ENCODE measurements around the gene PEAK3.

PEAK3 gene

DNA sequence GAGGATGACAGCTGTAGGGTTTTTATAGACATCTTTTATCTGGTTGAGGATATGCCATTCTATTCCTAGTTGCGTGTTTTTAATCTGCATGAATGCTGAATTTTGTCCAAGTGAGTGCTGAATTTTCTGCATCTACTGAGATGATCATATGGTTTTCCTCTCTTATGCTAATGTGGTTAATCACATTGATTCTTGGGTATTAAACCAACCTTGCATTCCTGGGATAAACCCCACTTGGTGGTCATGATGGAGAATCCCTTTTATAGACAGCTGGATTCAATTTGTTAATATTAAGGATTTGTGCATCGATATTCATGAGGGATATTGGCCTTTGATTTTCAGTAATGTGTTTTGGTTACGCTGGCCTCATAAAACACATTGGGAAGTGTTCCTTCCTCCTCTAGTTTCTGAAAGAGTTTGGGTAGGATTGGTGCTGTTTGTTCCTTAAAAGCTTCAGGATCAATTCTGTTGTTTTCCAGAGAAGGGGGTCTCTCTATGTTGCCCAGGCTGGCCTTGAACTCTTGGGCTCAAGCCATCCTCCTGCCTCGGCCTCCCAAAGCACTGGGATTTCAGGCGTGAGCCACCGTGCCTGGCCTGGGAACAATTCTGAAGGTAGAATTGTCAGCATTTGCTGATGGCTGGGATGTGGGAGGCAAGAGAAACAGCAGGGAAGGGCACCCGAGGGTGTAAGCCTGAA is 33.3 kb upstream of the PEAK3 start:
- DNase-seq = no peak

DNA sequence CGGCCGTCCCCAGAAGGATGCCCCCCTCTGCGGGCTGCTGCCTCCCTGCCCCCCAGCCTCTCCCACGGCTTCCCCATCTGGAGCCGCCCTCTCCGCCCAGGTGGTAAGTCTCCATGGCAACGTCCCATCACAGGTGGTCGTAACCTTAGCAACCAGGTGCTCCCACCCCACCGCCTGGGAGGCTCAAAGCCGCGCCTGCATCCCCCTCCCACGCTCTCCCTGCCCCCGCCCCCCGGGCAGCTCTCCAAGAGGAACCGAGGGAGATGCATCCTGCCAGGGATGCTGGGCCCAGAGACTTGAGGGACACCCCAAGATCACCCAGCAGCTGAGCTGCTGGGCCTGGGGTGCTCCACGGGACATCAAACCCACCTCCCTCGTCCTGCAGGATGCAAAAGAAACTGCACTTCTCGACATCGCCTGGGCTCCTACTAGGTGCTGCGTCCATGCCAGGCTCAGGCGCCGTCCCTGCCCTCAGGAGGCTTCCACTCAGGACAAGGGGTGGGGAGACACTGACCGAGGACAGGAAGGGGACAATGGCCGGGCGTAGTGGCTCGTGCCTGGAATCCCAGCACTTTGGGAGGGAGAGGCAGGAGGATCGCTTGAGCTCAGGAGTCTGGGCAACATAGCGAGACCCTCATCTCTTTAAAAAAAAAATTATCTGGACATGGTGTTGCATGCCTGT is 31.0 kb upstream of the PEAK3 start:
- no peak for DNase-seq

DNA sequence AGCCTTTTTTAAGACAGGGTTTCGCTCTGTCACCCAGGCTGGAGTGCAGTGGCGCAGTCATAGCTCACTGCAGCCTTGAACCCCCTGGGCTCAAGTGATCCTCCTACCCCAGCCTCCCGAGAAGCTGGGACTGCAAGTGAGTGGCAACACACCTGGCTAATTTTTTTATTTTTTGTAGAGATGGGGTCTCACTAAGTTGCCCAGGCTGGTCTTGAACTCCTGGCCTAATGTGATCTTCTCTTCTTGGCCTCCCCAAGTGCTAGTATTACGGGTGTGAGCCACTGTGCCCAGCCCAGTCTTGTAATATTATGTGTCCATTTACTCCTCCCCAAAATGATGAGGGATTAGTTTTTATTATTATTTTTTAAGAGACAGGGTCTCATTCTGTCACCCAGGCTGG is 29.1 kb upstream of the PEAK3 start:
- DNase-seq = no peak

DNA sequence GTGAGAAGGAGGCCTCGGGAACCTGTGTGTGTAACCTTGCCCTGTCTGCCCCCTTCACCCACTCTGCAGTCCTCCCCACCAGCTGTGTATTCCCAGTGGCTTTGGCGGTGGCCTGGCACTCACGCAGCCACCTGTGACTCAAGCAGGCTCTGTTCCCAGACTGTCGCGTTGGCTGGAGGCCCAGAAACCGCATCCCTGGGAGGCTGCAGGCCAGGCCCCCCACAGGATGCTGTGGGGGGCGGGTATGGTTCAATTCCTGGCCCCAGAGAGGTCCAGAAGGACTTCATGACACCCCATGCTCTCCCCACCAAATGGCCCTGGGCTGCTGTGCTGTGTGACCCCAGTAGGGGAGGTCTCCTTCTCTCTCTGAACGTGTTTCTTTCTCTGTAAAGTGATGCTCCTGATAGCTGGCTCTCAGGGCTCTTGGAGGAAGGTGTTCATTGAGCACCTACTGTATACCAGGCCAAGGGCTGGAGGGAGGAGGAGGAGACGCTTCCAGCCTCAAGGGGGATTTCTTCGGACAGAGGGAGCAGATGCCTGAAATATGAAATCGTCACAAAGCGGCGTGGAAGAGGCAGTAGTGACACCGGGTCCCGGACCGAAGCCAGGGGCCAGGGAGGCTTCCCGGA is 27.9 kb upstream of the PEAK3 start:
- no peak for DNase-seq

DNA sequence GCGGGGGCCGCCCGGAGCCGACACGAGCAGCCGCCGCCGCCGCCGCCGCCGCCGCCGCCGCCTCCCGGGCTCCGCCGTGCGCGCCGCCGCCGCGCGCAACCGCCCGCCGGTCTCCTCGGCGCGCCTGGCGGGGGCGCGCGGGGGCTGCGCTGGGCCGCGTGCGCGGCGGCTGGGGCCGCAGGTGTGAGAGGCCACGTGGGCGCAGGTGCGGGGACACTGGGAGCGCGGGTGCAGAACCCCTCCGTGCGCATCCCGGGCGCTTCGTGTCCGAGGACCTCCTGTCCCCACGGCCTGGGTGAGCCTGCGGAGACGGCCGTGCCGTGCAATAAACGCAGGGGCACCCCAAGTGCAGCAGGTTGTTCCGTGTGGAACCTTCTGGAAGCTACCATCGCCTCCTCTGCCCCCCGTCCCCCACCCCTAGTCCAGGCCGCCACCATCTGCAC is 26.2 kb upstream of the PEAK3 start, which contains the start of gene LINGO3:
LINGO3 (minus strand) TSS at position 41 of the 443 bp plus-strand sequence. CDS start 16,378 bp downstream, outside the sequence.
- no peak for DNase-seq

DNA sequence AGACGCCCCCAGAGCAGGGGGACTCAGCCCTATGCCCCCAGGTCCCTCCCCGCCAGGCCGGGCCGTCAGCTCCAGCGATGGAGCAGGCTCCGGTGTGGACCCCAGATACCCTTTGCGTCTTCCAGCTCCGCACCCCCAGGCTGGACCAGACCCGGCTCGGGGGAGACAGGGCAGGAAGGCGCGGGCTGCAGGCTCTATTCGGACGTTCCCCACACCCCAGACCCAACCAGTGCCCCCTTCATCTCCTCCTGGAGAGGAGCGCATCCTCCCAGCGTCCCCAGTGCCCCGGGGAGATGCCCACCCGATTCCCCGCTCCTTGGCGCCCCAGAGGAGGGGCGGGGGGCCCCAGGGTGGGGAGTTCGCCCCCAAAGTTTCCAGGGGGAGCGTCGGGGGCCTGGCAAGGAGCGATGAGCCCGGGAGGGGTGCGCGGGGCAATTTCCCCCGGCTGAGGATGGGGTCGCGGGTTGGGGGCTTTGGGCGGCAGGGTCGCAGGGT is 25.6 kb upstream of the PEAK3 start:
- no peak for DNase-seq

DNA sequence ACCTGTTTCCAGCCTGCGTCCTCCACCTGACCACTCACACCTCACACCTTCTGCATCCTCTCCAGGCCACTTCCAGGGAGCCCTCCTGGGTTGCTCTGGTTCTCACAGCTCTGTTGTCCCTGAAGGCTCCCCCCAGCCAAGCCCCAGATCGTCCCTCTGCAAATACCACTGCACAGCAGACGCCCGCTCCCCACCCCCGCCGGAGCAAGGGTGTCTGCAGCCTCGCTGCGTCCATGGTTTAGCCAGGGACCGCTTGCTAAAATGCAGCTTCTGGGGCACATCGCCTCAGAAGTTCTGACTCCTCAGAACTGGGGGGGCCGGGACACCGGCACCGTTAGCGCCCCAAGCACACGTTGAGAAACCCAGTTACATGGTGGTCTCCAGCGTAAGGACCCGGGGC is 25.0 kb upstream of the PEAK3 start:
- no peak for DNase-seq

DNA sequence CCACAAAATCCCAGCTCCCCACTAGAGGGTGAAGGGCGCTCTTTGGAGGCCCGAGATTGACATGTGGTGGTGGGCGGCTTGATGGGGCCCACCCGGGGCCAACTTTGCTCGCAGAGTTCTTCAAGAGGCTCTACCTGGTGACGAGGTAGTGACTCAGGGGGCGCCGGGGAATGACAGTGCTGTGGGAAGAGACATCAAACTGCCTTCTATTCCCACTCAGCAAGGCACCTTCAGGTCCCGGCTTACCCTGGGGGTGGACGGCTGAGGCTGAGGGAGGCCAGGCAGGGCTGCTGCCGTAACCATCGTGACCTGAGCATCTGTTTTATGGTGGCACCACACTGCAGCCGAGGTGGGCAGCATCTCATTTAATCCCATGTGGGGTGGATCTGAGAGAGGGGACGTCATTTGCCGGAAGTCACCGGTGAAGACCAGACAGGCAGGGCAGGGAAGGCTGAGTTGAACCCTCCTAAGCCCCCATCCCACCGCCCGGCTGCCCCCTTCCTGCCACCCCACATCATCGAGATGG is 24.4 kb upstream of the PEAK3 start:
- DNase-seq = no peak

DNA sequence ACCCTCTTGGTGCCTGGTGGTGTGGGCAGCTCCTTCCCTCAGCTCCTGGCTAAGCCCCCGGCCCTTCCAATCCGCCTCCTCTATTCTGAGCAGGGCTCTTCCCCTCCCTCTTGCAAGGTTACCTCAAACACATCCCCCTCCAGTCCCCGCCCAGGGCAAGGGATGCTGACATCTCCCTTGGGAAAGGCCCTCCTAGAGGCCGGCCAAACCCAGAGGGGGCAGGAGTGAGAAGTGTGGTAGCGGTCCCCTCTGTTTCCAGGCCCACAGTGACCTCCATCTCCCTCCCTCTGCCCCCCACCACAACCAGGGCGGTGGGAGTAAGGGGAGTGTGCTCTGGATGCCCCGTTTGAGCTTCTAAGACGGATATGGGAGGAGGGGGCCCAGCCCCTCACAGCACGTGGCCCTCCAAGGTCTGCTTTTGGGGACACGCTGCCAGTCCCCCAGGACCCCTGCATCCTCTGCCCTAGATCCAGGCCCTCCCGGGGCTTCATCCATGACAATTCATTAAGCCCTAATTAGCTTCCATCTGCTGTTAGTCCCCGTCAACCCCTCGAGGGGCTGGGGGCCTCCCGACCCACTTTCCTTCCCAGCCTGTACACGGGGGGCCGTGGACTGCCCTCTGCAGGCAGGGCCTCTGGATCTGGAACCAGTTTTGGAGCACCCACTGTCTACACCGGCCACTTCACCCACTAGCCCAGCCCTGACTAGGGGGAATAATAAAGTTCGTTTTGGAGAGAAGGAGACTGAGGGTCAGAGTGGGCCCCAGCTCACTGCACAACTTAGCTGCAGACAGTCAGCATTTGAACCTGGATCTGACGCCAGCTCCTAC is 23.7 kb upstream of the PEAK3 start:
- no peak for DNase-seq

DNA sequence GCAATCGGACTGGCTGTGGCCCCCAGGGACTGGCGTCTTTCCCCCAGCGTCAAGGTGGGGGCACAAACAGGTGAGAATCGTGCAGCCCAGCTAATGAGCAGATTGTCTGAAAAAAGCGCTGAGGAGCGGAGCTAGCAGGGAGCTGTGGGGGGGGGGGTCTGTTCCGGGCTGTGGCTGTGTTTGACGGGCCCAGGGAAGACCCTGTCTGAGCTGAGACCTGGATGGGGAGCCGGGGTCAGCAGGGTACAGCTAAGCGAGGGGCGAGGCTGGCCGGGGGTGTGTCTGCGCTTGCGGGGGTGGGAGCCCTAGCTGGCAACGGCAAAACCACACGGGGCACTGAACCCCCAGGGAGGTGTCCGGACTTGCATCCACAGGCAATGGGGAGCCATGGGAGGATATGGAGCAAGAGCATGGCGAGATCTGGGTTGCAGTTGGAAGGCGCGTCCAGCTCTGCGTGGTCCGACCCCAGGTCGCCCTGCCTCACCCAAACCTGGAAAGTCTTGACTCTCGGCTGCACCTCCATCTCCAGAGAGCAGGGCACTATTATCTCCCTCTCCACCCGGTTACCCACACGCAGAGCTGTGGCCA is 21.3 kb upstream of the PEAK3 start:
- DNase-seq = no peak

DNA sequence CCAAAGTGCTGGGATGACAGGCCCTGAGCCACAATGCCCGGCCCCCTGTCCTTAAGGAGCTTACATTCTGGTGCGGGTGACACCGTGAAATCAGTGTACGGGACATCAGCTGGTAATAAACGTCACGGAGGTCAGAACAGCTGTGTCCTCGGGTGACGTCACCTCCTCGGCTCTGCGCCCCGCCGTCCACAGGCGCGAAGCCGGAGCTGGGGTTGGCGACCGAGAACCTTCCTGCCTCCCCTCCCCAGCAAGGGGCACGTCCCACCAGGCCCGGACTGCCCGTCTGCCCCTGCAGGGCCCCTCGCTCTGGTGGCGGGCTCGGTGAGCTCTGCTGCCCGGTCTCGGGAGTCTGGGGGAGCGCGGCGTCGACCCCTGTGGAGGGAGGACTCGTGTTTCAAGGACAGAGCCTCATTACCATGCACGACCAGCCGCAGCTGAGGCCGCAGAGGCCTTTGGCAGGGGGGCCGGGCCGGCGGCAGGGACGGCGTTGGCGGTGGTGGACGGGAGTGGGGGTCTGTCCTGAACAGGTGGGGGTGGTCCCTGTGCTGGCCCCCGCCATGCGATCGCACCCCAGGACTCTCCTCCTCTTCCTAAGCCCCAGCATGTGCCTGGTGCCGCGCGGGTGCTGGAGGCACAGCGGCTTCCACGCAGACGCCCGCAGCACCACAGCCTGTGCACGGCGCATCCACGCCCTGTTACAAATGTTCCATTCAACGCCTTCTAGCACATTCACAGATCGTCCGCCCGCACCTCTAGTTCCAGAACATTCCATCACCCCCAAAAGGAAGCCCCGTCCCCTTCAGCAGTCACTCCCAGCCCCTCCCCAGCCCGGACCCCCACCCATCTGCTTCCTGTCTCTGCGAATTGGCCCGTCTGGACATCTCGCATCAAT is 20.6 kb upstream of the PEAK3 start:
- no peak for DNase-seq

DNA sequence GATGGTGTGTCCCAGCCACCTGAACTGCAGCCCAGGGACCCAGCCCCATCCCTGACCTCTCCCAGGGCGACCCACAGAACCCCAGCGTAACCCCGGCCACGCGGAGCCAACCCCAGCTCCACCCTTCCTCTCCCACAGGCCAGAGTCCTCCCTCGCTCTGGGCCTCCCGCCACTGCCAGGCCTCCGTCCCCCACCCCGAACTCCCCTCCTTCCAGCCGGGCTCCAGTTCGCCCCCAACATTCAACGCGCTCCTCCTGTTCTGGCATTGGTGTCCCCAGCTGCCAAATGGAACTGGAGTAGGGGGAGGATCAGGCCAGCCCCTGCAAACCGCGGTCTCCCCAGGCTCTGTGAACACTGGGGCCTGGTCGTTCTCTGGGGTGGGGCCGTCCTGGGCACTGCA is 18.6 kb upstream of the PEAK3 start:
- DNase-seq = no peak

DNA sequence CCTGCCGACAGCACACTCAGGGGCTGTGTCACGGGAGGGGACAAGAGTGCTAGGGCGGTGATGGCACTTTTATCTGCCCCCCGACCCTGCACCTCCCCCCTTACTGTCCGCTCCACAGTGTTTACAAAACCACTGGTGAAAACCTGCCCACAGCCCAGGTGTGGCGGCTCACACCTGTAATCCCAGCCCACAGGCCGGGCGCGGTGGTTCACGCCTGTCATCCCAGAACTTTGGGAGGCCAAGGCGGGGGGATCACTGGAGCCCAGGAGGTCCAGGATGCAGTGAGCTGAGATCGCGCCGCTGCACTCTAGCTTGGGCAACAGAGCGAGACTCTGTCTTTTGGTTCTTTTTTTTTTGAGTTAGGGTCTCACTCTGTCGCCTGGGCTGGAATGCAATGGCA is 14.2 kb upstream of the PEAK3 start:
- no peak for DNase-seq

DNA sequence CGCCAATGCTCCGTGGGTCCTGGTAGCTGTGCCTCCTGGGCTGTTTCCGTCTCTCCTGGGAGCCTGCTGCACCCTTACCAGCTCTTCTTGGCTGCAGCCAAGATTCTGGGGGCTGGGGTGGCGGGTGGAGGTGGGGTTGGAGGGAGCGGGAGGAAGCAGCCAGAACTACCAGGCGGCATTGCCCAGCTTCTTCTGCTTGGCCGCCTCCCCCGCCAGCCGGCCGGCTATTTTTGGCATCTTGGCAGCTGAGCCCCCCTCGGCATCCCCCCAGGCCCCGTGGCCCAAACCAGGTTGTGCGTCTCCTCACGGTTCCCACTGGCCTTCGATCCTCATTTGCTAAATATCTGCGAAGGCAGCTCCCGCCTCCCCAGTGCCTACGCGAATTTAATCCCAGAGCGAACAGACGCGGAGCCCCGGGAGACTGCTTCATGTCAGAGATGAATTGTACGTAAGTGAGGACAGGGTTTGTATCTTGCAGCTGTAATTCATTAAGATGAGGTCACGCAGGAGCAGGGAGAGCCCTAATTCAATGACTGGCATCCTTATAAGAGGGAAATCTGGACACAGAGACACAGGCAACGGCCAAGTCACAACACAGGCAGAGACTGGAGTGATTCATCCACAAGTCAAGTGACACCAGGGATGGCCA is 12.8 kb upstream of the PEAK3 start:
- DNase-seq = no peak

DNA sequence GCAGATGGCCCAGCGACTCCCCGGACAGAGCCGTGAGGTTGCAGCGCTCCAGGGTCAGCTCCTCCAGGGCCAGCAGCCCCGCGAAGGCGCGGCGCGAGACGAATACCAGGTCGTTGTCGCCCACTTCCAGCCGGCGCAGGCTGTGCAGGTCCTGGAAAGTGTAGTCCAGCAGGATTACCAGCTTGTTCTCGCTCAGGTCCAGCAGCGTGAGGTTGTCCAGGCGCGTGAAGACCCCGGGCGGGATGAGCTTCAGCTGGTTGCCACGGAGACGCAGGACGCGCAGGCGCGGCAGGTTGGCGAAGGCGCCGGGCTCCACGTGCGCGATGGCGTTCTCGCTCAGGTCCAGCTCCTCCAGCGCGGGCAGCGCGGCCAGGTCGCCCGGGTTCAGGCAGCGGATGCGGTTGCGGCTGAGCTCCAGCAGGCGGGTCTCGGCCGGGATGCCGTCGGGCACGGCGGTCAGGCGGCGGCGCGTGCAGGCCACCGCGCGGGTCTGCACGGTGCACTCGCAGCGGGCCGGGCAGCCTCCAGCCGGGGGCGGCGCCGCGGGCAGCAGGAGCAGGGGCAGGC is 9.3 kb upstream of the PEAK3 start:
- DNase-seq = no peak

DNA sequence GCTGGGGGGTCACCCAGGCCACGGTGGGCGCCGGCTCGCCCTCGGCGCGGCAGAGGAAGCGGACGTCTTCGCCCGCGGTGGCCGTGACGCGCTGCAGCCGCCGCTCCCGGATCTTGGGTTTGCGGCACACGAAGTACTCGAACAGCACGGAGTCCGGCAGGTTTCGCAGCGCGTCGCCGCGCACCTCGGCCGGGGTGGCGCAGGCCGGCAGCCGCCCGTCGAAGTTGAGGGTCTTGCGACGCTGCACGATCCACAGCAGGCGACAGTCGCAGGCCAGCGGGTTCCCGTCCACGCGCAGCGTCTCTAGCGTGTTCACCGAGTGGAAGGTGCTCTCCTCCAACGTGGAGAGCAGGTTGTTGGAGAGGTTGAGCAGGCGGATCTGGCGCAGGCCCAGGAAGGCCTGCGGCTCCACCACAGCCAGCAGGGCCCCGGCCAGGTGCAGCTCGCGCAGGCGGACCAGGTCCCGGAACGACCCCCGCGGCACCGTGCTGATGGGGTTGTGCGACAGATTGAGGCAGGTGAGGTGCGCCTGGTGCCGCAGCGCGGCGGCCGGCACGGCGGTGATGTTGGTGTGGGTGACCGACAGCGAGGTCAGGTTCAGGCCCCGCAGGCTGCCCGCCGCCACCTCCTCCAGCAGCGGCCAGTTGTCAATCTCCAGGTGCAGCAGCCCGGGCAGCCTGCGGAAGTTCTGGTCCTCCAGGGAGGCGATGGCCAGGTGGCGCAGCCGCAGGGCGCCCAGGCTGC is 8.6 kb upstream of the PEAK3 start:
- no peak for DNase-seq

DNA sequence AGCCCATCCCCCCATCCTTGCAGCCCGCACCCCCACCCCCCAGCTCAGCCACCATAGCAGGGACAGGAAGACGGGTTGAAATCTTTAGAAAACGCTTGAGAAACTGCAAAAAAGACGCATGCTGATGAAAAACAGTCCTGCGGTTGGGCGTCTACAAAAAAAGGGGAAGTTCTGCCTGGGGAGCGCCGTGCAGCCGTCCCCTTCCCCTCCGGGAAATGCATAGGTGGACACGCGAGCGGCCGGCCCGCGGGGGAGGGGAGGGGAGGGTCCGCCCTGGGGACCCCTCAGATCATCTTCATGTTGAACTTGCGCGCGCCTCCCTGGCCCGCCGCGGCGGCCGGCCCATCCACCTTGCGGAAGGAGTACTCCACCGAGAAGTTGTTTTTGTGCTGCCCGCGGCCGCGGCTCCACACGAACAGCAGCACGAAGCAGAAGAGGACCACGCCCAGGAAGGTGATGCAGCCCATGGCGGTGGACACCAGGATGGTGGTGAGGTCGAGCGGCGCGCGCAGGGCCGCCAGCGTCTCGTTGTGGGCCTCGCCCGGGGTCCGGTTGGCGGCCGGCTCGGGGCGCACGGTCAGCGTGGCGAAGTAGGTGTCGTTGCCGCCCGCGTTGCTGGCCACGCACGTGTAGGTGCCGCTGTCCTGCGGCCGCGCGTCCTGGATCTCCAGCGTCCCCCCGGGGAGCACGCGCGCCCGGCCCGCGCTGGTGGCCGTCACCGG is 7.9 kb upstream of the PEAK3 start:
- peak; percentile 51 for DNase-seq

DNA sequence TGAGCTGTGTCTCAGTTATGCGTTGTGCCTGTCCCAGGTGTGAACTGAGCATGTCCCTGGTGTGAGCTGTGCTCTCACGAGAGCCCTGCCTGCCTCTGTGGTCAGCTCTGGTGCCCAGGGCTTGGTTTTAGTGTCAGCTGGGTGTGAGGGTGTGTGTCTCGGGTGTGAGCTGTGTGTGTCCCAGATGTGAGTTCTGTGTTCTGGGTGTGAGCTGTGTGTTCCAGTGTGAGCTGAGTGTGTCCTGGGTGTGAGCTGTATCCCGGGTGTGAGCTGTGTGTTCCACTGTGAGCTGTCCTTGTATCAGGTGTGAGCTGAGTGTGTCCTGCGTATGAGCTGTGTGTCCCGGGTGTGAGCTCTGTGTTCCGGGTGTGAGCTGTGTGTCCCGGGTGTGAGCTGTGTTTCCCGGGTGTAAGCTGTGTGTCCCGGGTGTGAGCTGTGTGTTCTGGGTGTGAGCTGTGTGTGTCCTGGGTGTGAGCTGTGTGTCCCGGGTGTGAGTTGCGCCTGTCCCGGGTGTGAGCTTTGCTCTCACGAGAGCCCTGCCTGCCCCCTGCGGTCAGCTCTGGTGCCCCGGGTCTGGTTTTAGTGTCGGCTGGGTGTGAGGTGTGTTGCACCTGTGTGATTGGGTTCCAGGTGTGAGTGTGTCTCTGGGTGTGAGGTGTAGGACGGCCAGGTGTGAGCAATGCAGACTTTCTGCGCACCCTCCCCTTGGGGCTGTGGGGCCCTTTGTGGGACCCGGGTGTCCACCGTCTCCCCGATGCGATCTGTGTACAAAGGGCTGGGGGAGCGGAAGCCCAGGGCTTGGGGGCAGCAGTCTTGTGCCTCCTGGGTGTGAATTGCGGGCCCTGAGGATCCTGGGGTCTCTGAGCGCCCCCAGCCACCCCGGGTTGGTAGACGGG is 7.1 kb upstream of the PEAK3 start:
- DNase-seq = no peak

Measured in central memory CD4-positive, alpha-beta T cell (primary cell).